ENCODE data around the gene ATP8B4.

DNA sequence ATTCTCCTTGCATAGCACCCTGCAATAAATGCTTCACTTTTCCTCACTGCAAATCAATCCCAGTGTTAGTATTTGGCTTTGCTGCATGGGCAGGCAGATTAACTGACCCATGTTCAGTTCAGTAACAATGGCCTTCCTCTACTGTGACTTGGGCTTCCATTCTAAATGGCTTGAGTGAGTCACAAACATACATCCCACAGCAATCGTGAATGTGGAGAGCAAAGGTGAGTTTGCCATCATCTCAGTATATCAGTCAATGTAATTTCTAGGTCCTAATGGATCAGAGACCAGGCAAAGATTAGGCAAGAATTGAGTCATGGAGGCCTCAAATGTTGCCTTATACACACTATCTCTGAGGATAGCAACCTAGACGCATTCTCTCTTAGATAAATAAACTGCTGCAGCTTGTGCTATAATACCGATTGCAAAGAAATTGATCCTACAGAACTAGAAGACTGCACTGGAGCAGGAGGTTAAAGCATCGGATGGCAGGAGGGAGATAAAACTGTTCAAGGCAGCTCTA is 8.3 kb upstream of the ATP8B4 start:
- no peak for TF ChIP-seq CTCF (IDR thresholded peaks at IDR 0.05)
- TF ChIP-seq POLR2A (IDR thresholded peaks at IDR 0.05) = no peak

Data from tibial nerve (tissue), 3 donors.